ENCODE measurements around the gene KYAT1.

Gene KYAT1

DNA sequence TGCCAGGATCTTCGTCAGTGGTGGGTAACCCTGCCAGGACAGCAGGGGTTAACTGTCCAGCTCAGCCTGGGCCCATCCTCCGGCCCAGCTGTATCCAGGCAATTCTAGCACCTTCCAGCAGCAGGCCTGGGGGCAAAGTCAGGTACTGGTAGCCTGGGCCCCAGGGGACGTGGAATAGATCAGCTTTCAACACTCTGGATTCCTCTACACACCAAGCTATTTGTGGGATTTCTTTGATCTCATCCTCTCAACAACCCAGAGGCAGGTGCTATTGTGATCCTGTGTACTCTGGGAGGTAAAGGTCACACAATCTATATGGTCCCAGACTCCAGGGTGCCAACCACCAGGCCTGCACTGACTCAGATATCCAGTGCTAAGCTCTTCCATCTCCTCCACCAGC is 43.4 kb downstream of the KYAT1 start:
- no peak for DNase-seq (ENCODE audit: low spot score)

DNA sequence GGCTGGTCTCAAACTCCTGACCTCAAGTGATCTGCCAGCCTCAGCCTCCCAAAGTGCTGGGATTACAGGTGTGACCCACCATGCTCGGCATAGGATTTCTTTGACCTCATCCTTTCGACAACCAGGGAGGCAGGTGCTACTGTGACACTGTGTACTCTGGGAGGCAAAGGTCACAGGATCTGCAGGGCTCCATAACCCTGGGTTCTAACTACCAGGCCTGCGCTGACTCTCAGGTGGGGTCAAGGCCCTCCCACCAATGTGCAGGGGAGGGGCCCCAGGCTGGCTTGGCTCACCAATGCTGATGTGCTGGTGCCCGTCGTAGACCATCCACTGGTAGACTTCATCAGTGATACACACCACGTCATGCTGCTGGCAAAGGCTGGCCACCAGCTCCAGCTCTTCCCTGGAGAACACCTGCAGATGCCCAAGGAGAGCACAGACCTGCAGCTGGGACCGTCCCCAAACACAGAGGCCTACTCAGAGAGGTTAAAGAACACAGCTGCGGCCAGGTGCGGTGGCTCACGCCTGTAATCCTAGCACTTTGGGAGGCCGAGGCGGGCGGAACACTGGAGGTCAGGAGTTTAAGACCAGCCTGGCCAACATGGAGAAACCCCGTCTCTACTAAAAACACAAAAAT is 45.1 kb downstream of the KYAT1 start:
- DNase-seq (ENCODE audit: low spot score) = peak; percentile 2

DNA sequence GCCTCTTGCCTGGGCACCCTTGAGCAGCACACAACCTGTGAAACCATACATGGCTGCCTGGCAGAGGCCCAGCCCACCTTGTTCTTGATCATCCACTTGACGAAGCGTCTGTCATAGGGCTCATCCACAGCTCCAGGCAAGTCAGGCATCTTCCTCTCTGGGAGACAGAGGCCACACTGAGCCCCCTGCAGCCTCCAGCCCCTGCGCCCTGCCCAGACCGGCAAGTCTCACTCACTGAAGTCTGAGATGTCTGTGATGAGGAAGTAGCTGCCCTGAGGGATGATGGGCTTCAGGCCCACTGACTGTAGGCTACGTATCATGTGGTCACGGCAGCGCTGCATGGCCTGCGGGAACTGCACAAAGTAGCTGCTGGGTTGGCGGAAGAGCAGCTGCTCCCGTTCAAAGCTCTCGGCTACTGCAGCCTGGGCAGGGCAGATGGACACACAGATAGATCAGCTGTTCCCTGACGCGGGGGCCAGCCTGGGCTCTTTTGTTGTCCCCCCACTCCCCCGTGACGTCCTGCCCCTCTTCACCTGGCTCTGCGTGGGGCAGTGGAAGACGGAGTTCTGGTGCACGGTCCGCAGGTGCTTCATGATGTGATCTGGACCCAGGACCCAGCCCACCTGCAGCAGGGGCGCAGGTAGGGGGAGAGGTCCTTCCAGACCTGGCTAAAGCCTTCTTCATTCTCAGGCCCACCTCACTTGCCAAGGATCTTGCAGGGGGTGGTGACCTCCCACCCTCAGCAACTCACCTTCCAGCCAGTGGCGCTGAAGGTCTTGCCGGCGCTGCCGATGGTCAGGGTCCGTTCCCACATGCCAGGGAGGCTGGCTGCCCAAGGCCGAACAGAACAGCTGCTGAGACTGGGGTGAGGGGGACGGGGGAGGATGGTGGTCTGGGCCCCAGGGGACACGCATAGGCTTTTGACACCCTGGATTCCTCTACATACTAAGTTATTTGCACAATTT is 46.2 kb downstream of the KYAT1 start:
- peak; percentile 3 for DNase-seq (ENCODE audit: low spot score)

DNA sequence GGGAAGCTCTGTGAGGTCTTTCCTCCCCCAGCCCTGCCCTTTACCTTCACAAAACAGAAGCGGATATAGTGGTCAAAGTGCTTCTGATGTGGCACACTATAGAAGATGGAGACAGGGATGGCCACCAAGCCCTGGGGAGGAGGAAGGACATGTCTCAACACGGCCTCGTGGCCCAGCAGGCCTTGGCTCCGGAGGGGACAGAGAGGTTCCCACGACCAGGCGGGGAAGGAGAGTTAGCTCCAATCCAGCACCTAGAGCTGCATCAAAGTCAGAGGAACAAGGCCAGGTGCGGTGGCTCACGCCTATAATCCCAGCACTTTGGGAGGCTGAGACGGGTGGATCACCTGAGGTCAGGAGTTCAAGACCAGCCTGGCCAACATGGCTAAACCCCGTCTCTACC is 48.1 kb downstream of the KYAT1 start:
- DNase-seq (ENCODE audit: low spot score) = no peak

DNA sequence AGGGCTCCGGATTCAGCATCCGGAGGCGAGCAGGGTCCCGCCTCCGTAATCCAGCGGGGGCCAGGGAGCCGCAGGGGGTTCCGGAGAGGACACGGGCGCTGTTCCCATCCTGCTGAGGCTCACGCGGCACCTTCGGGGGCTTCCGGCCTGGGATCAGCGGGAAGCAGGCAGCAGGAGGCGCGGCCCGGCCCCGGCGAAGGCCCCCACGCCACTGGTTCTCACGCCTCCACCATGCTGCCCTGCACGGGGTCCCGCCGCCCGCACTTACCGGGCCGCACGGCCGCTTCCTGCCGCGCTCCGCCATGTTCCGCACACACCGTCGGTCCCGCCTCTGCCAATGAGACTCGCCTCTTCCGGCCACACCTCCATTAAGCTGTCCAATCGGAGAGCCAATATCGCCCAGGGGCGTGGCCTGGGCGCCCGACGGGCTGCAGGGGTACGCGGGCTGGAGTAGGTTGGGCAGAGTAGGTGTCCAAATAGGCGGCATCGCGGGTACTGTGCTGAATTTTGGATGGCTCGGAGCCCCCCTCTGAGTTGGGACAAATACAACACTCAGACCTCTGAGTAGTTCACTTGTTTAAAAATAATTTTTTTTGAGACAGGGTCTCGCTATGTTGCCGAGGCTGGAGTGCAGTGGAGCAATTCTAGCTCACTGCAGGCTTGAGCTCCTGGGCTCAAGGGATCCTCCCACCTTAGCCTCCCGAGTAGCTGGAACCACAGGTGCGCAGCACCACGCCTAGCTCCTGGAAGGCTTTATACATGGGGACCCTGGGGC is 52.1 kb downstream of the KYAT1 start, which contains the start of gene SPOUT1:
SPOUT1 (minus strand) TSS at position 318 of the 775 bp plus-strand sequence; CDS start at position 304, 14 bp downstream.
- peak; percentile 98 for DNase-seq (ENCODE audit: low spot score)

DNA sequence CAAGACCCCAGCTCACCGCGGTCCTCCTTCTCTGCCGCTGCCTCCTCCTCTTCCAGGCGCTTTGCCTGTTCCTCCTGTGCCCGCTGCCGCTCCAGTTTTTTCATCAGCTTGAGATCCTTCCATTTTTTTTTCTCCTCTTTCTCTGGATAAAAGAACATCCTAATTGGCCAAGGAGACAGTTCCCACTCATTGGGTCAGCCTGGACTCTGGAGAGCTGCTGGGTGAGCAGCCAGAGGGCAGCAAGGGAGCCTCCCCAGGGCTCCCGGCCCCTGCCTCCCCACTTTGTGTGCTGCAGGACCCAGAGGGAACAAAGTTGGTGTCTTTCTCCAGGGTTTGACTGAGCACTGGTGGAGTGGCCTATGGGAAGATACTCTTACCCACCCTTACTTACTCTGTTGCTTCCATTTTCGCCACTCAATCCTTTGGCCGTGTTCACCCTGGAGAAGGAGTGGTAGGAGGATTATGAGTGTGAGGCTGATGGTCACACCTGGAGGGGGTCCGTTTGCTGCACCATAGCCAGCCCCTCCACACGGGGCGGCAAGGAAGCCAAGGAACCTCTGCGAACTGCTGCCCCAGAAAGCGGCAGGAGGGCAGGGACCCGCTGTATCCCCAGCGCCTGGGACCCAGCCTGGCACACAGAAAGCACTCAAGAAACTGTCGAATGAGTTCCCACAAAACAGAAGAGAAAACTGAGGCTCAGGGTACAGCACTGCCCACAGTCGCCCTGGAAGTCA is 52.9 kb downstream of the KYAT1 start:
- DNase-seq (ENCODE audit: low spot score) = no peak

DNA sequence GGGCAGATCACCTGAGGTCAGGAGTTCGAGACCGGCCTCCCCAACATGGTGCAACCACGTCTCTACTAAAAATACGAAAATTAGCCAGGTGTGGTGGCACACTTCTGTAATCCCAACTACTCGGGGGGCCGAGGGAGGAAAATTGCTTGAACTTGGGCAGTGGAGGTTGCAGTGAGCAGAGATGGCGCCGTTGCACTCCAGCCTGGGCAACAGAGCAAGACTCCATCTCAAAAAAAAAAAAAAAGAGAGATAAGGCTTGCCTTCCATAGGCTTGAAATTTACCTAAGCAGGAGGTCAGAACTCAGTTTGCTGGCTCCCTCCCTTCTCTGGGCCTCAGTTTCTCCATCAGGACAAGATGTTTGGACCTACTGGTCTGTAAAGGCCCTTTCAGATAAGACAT is 53.5 kb downstream of the KYAT1 start:
- no peak for DNase-seq (ENCODE audit: low spot score)

DNA sequence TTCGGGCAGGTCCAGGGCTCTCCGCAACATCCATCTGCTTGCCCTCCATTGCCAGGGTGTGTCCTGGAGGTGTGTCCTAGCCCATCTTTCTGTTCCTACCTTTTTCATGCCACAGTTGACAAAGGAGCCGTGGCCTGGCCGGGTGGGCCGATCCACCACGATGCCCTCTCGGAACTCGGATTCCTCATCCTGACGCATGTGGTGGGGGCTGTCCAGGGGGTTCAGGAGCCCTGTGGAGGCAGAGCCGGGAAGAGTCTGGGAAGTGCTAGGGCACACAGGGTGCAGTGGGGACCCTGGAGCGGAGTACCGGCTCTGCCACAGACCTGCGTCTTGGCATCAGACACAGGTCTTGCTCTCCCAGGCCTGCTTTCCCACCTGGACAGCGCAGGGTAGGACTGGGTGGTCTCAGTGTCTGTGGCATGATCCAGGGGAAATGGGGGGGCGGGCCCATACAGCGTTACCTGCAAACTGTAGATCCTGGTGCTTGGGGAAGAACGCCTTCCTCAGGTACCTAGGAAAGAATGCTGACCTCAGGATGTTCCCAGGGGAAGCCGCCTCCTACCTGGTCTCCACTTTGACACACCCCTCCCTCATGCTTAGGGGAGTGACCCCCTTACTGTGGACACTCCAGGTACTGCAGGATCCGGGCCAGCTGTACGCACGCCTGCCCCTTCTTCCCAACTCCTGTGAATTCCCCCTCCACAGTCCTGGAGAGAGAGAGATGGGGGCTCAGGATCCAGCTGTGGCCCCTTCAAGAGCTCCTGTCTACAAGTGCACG is 55.6 kb downstream of the KYAT1 start:
- DNase-seq (ENCODE audit: low spot score) = no peak

DNA sequence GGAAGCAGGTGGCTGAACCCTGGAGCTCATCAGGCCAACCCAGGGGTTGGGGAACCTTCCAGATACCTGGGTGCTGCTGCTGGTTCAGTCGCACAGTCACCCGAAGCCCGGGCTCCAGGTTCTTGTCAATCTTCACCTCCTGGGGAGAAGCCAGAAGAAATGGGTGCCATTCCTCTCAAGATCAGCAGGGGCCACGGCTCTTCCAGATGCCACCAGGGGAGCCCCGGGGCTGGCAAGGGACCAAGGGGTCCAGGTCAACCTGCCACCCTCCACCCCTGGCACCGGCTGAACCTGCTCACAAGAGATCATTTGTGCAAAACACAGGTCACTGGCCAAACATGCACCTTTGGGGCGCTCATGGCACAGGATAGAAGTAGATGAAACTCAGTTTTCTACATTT is 56.8 kb downstream of the KYAT1 start:
- DNase-seq (ENCODE audit: low spot score) = no peak

DNA sequence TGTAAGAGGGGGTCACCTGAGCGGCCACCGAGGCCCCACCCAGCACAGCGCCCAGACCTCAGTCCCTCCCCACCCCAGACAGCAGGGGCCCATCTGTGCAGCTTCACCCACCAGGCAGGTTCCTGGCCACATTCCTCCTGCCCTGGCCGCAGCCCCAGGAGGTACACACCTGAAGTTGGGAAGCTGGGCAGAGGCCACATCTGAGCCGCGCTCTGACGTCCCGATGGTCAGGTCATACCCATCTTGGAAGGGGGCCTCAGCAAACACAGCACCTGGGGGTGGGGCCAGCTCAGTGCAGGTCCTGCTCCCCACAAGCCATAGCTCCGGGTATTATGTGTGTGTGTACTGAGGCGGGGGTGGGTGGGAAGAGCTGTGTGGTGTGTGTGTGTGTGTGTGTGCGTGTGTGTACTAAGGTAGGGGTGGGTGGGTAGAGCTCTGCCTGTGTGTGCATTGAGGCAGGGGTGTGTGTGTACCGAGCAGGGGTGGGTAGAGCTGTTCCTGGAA is 57.8 kb downstream of the KYAT1 start:
- no peak for DNase-seq (ENCODE audit: low spot score)

DNA sequence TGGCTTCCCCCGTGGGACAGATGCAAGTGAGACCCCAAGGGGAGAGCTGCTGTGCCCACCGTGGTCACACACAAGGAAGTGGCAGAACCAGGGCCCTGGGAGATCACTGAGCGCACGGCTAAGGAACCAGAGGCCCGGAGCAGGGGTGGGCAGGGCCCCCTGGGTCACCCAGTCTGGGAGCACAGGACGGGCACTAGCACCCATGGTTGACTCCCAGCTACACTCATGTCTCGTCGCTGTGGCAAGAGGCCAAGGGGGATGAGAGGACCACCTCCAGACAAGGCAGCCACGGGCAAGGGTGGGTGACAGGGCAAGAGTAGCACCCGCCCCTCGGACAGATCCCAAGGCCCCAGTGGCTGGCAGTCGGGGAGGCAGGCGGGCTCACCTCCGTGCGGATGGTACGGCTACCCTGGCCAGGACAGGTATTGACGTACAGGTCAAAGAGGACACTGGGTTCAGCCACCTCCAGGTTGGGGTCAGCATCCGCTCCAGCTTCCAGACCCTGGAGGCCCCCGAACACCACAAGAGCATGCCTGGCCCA is 58.3 kb downstream of the KYAT1 start:
- DNase-seq (ENCODE audit: low spot score) = no peak

DNA sequence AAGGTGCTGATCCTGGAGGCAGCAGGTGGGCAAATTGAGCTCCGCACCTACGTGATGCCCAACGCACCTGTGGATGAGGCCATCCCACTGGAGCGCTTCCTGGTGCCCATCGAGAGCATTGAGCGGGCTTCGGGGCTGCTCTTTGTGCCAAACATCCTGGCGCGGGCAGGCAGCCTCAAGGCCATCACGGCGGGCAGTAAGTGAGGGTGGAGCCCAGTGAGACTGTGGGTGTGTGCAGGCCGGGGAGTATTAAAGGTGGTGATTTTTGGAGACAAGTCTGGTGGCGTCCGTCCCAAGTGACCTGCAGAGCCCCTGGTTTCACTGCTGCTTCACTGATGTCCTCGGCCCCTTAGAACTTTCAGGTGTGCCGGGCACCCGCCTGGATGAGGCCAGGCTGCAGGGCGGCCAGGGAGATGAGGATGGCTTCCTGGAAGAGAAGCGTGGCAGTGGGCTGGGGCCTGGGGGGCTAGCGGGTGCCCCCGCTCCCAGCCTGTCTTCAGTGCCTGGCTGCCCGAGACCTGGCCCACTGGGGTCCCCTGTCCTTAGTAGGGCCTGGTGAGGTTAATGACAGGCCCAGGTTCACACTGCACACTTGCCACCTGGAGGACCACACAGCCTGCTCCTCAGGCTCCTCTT is 59.2 kb downstream of the KYAT1 start:
- no peak for DNase-seq (ENCODE audit: low spot score)

DNA sequence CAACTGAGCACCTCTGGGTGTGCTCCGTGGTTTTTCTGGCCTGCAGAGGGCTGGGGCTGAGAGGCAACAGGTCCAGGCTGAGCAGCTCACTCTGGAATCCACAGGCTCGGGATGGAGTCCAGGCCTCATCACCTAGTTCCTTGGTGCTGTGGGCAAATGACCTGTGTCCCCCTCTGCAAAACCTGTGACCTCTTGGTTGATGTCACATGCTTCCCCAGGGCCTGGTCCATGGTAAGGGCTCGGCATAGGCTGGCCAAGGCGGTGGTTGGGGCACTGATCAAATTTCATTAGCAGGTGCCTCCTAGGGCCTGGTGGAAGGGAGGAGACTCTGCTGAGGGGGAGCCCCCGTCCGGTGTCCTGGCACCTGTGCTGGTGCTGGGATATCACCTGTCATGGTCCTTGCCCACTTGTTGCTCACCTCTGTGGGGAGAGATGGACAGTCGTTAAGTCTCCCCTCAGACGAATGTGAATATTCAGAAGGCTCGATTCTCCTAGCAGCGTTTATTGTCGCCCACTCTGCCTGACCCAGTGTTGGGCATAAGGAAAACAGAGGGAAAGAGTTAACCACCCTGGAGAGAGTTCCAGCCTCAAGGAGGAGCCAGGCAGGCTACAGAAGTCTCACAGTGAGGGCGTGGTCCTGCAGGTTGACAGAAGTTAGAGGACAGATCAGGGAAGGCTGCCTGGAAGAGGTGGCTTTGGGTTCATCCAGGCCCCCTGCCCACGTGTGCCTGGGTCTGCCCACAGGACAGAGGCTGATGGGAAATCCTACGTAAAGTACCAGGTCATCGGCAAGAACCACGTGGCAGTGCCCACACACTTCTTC is 60.0 kb downstream of the KYAT1 start:
- no peak for DNase-seq (ENCODE audit: low spot score)

DNA sequence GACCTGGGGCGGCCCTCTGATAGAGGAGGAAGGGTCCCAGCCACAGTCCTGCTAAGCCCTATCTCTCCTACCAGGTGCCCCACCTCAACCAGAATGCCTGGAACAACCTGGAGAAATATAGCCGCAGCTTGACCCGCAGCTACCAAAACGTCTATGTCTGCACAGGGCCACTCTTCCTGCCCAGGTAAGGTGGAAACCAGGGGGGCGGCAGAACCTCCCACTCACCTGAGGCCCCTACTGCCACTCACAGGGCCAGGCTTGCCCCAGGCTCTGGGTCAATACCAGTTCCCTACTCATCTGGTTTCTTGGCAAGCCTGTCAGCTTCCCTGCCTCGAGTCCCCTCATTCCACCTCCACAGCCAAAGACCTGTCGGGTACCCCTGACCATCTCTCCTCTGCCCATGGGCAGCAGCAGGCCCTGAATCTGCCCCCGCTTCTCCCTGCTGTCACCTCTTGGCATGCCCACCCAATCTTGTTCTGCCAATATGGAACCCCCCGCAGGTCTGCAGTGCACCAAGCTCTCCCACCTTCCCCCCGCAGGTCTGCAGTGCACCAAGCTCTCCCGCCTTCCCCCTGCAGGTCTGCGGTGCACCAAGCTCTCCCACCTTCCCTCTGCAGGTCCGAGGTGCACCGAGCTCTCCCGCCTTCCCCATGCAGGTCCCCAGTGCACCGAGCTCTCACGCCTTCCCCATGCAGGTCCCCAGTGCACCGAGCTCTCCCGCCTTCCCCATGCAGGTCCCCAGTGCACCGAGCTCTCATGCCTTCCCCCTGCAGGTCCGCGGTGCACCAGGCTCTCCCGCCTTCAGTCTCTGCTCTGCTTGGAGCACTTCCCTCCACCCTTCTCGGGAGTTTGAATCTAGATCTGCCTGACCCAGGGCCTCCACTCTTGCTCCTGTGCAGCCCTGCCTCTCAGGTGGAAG is 60.8 kb downstream of the KYAT1 start:
- DNase-seq (ENCODE audit: low spot score) = no peak

DNA sequence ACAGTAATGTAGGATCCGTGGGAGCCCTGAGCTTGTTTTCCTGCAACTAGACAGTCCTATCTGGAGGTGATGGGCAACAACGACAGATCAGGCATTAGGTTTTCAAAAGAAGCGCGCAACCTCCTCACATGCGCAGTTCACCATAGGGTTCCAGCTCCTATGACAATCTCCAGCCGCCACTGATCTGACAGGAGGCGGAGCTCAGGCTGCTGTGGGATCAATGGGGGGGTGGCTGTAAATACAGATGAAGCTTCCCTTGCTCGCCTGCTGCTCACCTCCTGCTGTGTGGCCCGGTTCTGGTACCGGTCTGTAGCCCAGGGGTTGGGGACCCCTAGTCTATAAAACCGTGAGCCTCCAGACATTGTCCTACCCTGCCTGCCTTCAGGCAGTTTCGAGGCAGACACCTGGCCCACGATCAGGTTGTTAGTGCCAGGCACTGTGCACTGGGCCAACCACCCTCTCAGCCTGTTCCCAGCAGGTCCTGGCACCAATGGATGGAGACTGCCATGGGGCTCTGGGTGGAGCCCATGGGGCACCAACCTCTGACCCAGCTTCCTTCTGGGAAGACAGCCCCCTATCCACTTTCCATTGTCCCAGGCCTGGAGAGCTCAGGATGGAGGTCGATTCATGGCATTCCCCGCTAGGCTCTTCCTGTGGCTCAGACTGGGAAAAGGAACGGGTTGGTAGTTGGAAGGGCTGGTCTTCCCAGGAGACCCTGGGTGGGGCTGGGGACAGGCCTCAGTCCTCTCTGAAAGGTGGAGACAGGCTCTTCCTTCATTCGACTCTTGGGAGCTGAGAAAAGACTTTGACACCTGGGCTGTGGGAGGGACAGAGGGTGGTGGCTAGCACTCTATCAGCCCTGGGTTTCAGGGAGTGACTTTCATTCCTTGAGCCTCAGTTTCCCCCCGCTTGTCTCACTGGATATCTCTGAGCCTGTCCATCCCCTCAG is 61.8 kb downstream of the KYAT1 start:
- DNase-seq (ENCODE audit: low spot score) = no peak

DNA sequence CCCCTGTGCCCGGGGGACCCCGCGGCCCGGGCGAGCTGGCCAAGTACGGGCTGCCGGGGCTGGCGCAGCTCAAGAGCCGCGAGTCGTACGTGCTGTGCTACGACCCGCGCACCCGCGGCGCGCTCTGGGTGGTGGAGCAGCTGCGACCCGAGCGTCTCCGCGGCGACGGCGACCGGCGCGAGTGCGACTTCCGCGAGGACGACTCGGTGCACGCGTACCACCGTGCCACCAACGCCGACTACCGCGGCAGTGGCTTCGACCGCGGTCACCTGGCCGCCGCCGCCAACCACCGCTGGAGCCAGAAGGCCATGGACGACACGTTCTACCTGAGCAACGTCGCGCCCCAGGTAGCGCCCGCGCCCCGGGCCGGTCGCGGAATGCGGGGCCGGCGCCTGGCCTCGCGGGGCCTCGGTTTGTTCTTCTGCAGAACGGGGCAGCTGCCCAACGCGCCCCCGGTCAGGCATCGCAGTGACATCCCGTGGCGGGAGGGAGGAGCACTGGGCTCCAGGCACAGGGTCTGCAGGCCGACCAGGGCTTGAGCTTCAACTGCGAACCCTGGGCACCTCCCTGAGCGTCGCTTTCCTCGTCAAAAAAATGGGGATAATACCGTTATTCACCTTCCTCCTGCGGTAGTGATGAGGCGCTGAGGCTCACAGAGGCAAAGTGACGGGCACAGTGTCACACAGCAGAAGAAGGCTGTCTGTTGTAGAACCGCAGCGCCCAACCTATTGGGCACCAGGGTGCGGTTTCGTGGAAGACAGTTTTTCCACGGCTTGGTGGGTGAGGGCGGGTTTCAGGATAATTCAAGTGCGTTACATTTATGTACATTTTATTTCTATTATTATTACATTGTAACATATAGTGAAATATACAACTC is 62.7 kb downstream of the KYAT1 start:
- peak; percentile 71 for DNase-seq (ENCODE audit: low spot score)
